Activated CD8-positive, alpha-beta memory T cell treated with anti-CD3 and anti-CD28 coated beads for 48 hours (primary cell): ENCODE results near the gene PLD1.

Experiments used
- DNase-seq, 3 experiments: peaks; one replicate each; pipeline ENCODE4 v3.0.0-alpha.2; 2020; ENCODE audit warnings: low read depth in 2 of 3, low spot score in 2 of 3

Gene PLD1

GRCh38 chr3:171797265-171797679, 13.0 kb downstream of the PLD1 start:
- DNase-seq: no peak

GRCh38 chr3:171796625-171797264, 13.5 kb downstream of the PLD1 start:
- no peak for DNase-seq

GRCh38 chr3:171792531-171792930, 17.8 kb downstream of the PLD1 start:
- DNase-seq: no peak

- no peak for DNase-seq
Measured at GRCh38 chr3:171791692-171792076, 18.6 kb downstream of the PLD1 start.

- no peak for DNase-seq
Measured at GRCh38 chr3:171790898-171791691, 19.2 kb downstream of the PLD1 start.

- DNase-seq: no peak
Measured at GRCh38 chr3:171790574-171790897, 19.7 kb downstream of the PLD1 start.

GRCh38 chr3:171789759-171790505, 20.4 kb downstream of the PLD1 start:
- DNase-seq: no peak

GRCh38 chr3:171788546-171789351, 21.5 kb downstream of the PLD1 start:
- no peak for DNase-seq

GRCh38 chr3:171786997-171787396, 23.3 kb downstream of the PLD1 start:
- no peak for DNase-seq

- no peak for DNase-seq
Measured at GRCh38 chr3:171784937-171785336, 25.3 kb downstream of the PLD1 start.

GRCh38 chr3:171784387-171784786, 25.9 kb downstream of the PLD1 start:
- DNase-seq: no peak

- DNase-seq: no peak
Measured at GRCh38 chr3:171783626-171784025, 26.7 kb downstream of the PLD1 start.

- no peak for DNase-seq
Measured at GRCh38 chr3:171783086-171783485, 27.2 kb downstream of the PLD1 start.

GRCh38 chr3:171782617-171783016, 27.7 kb downstream of the PLD1 start:
- DNase-seq: no peak

GRCh38 chr3:171781711-171782127, 28.6 kb downstream of the PLD1 start:
- no peak for DNase-seq

- no peak for DNase-seq
Measured at GRCh38 chr3:171778493-171778892, 31.8 kb downstream of the PLD1 start.

- DNase-seq: no peak
Measured at GRCh38 chr3:171777596-171777995, 32.7 kb downstream of the PLD1 start.

- no peak for DNase-seq
Measured at GRCh38 chr3:171776839-171777583, 33.3 kb downstream of the PLD1 start.

- DNase-seq: no peak
Measured at GRCh38 chr3:171776411-171776810, 33.9 kb downstream of the PLD1 start.

- no peak for DNase-seq
Measured at GRCh38 chr3:171775943-171776342, 34.3 kb downstream of the PLD1 start.

GRCh38 chr3:171774521-171774920, 35.8 kb downstream of the PLD1 start:
- DNase-seq: no peak
